Upper lobe of left lung (tissue), 4 donors: ENCODE results near the gene WLS.

Experiments
- CTCF ChIP-seq, 6 experiments: fragments of 450-650 bp in 4 of 6; fragments of 200-600 bp in 2 of 6; sonication (generic) in 2 of 6; IDR thresholded peaks; one replicate each; pipeline ENCODE4 v1.5.1; 2016 to 2019; ENCODE audit warnings: antibody characterized with exemption in 6 of 6
- POLR2AphosphoS5 ChIP-seq, 2 donors: sonication (generic); formaldehyde crosslinking; IDR thresholded peaks; one replicate each; pipeline ENCODE4 v1.5.1; 2017; ENCODE audit warnings: antibody characterized with exemption in 2 of 2

GRCh38 chr1:68210829-68211228 lies 21.5 kb downstream of the WLS start:
- no peak for TF ChIP-seq POLR2AphosphoS5 (IDR thresholded peaks at IDR 0.05)
- no peak for TF ChIP-seq CTCF (IDR thresholded peaks at IDR 0.05)
